ENCODE measurements around the gene PPP1R12B.
"Not testable (repeated sequence)": the region's sequence is repeated elsewhere in the genome, so short reads cannot be mapped to it uniquely, and the experiment has no call there.

Gene PPP1R12B

DNA sequence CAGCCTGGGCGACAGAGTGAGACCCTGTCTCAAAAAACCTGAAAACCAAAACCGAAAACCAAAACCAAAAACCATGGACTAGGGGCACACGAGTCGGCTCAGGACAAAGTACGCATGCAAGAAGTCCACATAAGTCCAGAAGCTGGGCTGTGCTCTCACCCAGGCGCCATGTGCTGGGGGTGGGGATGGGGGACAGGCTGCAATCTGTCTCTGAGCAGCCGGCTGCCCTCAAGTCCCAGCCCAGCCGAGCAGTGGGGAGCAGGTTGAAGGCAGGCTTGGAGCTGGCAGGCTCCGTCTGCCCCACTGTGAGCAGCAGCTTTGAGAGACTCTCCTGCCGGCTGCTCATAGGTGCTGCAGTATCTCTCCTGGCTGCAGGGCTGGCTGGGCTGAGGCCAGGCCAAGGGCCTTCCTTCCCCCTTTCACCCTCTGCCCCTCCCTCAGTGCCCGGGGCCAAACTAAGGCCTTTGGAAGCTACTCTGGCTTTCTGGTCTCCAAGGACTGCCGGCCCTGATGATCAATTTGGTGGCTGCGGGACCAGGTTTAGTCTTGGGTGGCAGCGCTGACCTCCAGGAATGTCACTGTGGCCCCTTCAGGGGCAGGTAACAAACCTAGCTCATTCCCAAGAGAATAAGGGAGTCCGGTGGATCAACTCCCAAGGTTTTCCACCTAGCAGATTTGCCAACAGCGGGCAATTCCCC, 289.0 kb downstream of the PPP1R12B start:
- H3K27me3 Mint-ChIP-seq = peaks cover 63% of the 10 kb centered on the region

DNA sequence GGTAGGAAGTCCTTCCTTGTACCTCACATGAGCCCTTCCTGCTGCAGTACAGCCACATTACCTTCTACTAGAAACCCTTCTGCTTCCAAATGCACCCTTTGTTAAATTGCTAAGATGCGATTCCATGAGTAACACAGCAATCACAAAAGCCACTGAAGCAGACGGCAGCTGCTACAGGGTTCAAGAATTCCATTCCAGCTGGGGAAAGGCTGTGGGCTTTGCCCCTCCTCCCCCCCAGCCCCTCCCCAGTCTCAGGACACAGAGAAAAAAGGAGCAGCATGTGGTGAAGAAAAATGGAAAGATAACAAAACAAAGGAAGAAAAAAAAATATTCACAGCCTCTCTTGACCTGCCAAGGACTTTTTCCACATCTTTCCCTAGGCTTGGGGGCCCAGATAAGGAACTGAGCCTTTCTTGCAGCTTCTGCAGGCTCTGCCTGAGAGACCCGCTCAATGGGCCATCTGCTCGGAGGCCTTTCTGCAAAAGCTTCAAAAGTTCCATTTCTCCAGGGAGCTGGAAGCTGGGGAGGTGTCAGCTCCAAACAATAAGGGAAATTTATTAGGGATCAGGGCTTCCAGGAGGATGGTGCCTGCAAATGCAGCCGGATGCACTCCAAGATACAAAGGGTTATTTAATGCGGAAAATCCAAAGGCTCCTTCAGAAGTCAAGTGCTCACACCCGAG, 289.7 kb downstream of the PPP1R12B start:
- Mint-ChIP-seq H3K9me3 (no peaks in the 10 kb centered on the region), H3K4me1 (ENCODE audit: low read depth) (peaks cover 5% of the 10 kb centered on the region), H3K27me3 (peaks cover 63% of the 10 kb centered on the region), H3K36me3 (ENCODE audit: low read depth) (no peaks in the 10 kb centered on the region), H3K4me3 (no peak overlapping the region), H3K27ac (no peak overlapping the region)

More for the DNA sequence above, 289.0 kb downstream of the PPP1R12B start:
- not testable (repeated sequence) for H3K4me3 Mint-ChIP-seq; H3K9me3 Mint-ChIP-seq; H3K27ac Mint-ChIP-seq; H3K4me1 Mint-ChIP-seq (ENCODE audit: low read depth); H3K36me3 Mint-ChIP-seq (ENCODE audit: low read depth)

DNA sequence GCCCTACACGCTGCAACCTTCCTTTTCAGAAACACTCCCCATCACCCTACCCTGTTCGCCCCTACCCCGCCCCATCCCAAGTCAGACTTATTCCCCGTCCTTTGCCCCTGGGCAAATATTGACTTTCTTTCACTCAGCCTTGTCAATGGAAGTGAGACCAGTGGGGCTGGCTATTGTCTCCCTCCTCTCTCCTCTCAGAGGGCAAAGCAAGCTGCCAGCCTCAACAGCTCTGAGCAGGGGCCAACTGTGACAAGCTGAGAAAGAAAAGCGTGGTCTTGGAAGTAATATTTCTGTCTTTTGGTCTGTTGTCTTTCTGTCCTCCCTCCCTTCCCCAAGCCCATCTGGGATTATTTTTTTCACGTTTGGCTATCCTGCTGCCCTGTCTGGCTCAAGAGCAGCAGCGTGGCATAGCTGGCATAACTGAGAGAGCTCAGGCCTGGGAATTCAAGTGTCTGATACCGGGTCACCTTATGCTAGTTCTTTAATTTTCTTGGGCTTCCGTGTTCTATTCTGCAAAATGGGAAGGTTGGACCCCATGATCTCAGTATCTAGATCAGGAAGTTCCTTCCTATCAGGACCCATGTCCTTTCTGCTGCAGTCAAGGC, 290.3 kb downstream of the PPP1R12B start:
- H3K27ac Mint-ChIP-seq; H3K4me3 Mint-ChIP-seq; H3K36me3 Mint-ChIP-seq (ENCODE audit: low read depth); H3K4me1 Mint-ChIP-seq (ENCODE audit: low read depth); H3K9me3 Mint-ChIP-seq: not testable (repeated sequence)
- peaks cover 64% of the 10 kb centered on the region for H3K27me3 Mint-ChIP-seq

DNA sequence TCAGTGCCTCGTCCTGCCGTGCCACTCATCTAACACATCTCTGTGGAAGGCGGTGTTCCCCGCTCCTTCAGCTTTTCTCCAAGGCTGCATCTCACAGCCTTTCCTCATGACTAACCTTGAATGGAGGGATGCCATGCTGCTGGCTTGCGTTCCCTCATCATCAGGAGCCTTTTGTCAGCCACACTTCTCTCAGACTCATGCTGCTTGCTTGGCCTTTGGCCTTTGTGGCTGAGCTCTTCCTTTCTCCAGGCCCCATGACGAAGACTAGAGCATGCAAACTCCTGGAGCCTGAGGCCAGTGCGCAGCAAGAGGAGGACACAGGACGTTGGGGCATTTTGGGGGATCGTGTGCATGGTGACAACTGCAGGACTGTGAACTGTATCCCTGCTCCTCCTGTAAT, 291.0 kb downstream of the PPP1R12B start:
- peaks cover 13% of the 10 kb centered on the region for H3K4me1 Mint-ChIP-seq (ENCODE audit: low read depth)
- H3K27ac Mint-ChIP-seq = no peak overlapping the region
- no peaks in the 10 kb centered on the region for H3K36me3 Mint-ChIP-seq (ENCODE audit: low read depth)

DNA sequence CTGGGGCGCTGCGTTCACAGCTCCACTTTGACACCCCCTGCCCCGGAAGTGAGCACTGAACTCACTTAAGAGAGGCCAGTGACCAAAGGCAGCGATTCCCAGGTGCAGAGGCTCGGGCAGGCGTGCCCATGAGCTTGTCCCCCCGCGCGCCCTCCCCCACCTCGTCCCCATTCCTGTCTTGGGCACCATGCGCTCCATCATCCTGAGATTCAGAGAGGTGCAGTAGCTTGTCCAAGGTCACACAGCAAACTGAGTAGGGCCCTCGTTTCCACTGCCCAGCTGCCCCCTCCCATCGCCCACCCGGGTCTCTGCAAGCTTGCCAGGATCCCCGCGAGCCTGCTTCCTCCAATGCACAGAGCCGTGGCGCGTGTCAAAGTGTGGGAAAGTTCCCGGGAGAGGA, 293.7 kb downstream of the PPP1R12B start:
- Mint-ChIP-seq H3K9me3 (no peaks in the 10 kb centered on the region), H3K4me1 (ENCODE audit: low read depth) (peaks cover 18% of the 10 kb centered on the region), H3K27me3 (peaks cover 77% of the 10 kb centered on the region), H3K27ac (no peak overlapping the region), H3K36me3 (ENCODE audit: low read depth) (no peaks in the 10 kb centered on the region), H3K4me3 (peak overlapping the region; percentile 4)

More for the DNA sequence above, 291.0 kb downstream of the PPP1R12B start:
- Mint-ChIP-seq H3K4me3 (no peak overlapping the region), H3K9me3 (no peaks in the 10 kb centered on the region), H3K27me3 (peaks cover 69% of the 10 kb centered on the region)

Measured in stimulated activated naive CD8-positive, alpha-beta T cell treated with anti-CD3 and anti-CD28 coated beads, Interleukin-15, Interleukin-2, amounts not matched to agents 100 ng/mL and 50 ng/mL, for 24 hours (primary cell).